ENCODE data around the gene TBC1D5.

- TF ChIP-seq POLR2AphosphoS5 (IDR thresholded peaks at IDR 0.05; ENCODE audit: low read depth, low read length) (no peak), POLR2A (IDR thresholded peaks at IDR 0.05; ENCODE audit: low read depth, low read length) (no peak), POU2F2 (IDR thresholded peaks at IDR 0.05; ENCODE audit: low read depth, low read length) (no peak), TAF1 (IDR thresholded peaks at IDR 0.05; ENCODE audit: low read depth, low read length) (no peak)
Measured at GRCh38 chr3:17357035-17357710, 385.3 kb downstream of the TBC1D5 start.
